ENCODE data around the gene KANTR. TPM values are rescaled to one million over a fixed set of nuclear protein-coding genes. Genes with fewer than 3 reads are reported as not detected.
A peak's percentile ranks its signal among the peaks of the same experiment; 100 is the strongest.

The KANTR gene
- total RNA-seq, 1 experiment from 2014 or later, result 18.2 TPM

- H3K27me3 Mint-ChIP-seq (ENCODE audit: unreplicated experiment), result no peaks in the 10 kb centered on the region
- peaks cover 48% of the 10 kb centered on the region for H3K36me3 Mint-ChIP-seq (ENCODE audit: insufficient read depth, unreplicated experiment)
- peak within 1 kb of the TSS; percentile 94 for H3K27ac Mint-ChIP-seq (ENCODE audit: unreplicated experiment)
- H3K9me3 Mint-ChIP-seq (ENCODE audit: low read depth, unreplicated experiment), result no peaks in the 10 kb centered on the region
- H3K4me1 Mint-ChIP-seq (ENCODE audit: low read depth, unreplicated experiment), result peaks cover 12% of the 10 kb centered on the region
- intact Hi-C loops (cut with micrococcal nuclease; ENCODE audit: unreplicated experiment), result no loop called here
- no peak for TF ChIP-seq CTCF (IDR thresholded peaks at IDR 0.05; ENCODE audit: unreplicated experiment)
- peak within 1 kb of the TSS; percentile 81 for H3K4me3 Mint-ChIP-seq (ENCODE audit: low read depth, unreplicated experiment)
- CTCF ChIA-PET, result interaction anchor here (0.7 to 1.3 kb wide), 2 partner anchors 42 to 93 kb away, joined by 3 read pairs; no protein-coding TSS in a partner anchor
- peak; percentile 96 for DNase-seq
- TSS peak; percentile 38 for BruUV-seq (replicated peaks)
Observed at GRCh38 chrX:53081925-53082772, 11.8 kb upstream of the KANTR start, which contains the start of gene TSPYL2. Gene TSPYL2, plus strand, starts transcription at chrX:53082367. Its CDS starts 132 bp downstream, at chrX:53082499.

GRCh38 chrX:53082773-53083616 lies 10.9 kb upstream of the KANTR start:
- Mint-ChIP-seq H3K27ac (ENCODE audit: unreplicated experiment) (peak overlapping the region; percentile 94), H3K9me3 (ENCODE audit: low read depth, unreplicated experiment) (no peaks in the 10 kb centered on the region), H3K4me3 (ENCODE audit: low read depth, unreplicated experiment) (peak overlapping the region; percentile 81), H3K27me3 (ENCODE audit: unreplicated experiment) (no peaks in the 10 kb centered on the region), H3K4me1 (ENCODE audit: low read depth, unreplicated experiment) (peaks cover 12% of the 10 kb centered on the region), H3K36me3 (ENCODE audit: insufficient read depth, unreplicated experiment) (peaks cover 55% of the 10 kb centered on the region)
- no peak for DNase-seq
- BruUV-seq (replicated peaks), result no TSS peak
- intact Hi-C loops (cut with micrococcal nuclease; ENCODE audit: unreplicated experiment), result no loop called here
- CTCF ChIA-PET, result interaction anchor here (1.3 kb wide), 1 partner anchor 94 kb away, joined by 3 read pairs; no protein-coding TSS in a partner anchor
- no peak for TF ChIP-seq CTCF (IDR thresholded peaks at IDR 0.05; ENCODE audit: unreplicated experiment)

- Mint-ChIP-seq H3K36me3 (ENCODE audit: insufficient read depth, unreplicated experiment) (peaks cover 55% of the 10 kb centered on the region), H3K4me1 (ENCODE audit: low read depth, unreplicated experiment) (peaks cover 12% of the 10 kb centered on the region), H3K9me3 (ENCODE audit: low read depth, unreplicated experiment) (no peaks in the 10 kb centered on the region), H3K4me3 (ENCODE audit: low read depth, unreplicated experiment) (no peak overlapping the region), H3K27me3 (ENCODE audit: unreplicated experiment) (no peaks in the 10 kb centered on the region), H3K27ac (ENCODE audit: unreplicated experiment) (peak overlapping the region; percentile 94)
- intact Hi-C loops (cut with micrococcal nuclease; ENCODE audit: unreplicated experiment), result no loop called here
- no peak for DNase-seq
- CTCF ChIA-PET, result no interaction called here
- no TSS peak for BruUV-seq (replicated peaks)
- no peak for TF ChIP-seq CTCF (IDR thresholded peaks at IDR 0.05; ENCODE audit: unreplicated experiment)
Observed at GRCh38 chrX:53084043-53084570, 9.8 kb upstream of the KANTR start.

GRCh38 chrX:53084863-53085262 lies 9.1 kb upstream of the KANTR start:
- BruUV-seq (replicated peaks), result no TSS peak
- DNase-seq, result no peak
- no peak for TF ChIP-seq CTCF (IDR thresholded peaks at IDR 0.05; ENCODE audit: unreplicated experiment)
- Mint-ChIP-seq H3K9me3 (ENCODE audit: low read depth, unreplicated experiment) (no peaks in the 10 kb centered on the region), H3K36me3 (ENCODE audit: insufficient read depth, unreplicated experiment) (peaks cover 55% of the 10 kb centered on the region), H3K27ac (ENCODE audit: unreplicated experiment) (no peak overlapping the region), H3K4me1 (ENCODE audit: low read depth, unreplicated experiment) (peaks cover 12% of the 10 kb centered on the region), H3K27me3 (ENCODE audit: unreplicated experiment) (no peaks in the 10 kb centered on the region), H3K4me3 (ENCODE audit: low read depth, unreplicated experiment) (no peak overlapping the region)
- intact Hi-C loops (cut with micrococcal nuclease; ENCODE audit: unreplicated experiment), result no loop called here
- CTCF ChIA-PET, result no interaction called here
